Muscle layer of colon (tissue), 2 donors: ENCODE results near the gene TMC1.

ENCODE experiments used
- H3K27ac ChIP-seq: one replicate; pipeline ENCODE4 v1.7.0; 2013; ENCODE audit warnings: low read depth, mild to moderate bottlenecking, low read length, moderate library complexity
- H3K27me3 ChIP-seq, 2 donors: one replicate each; pipeline ENCODE4 v1.7.0; 2013; ENCODE audit warnings: low read length in 2 of 2, mild to moderate bottlenecking in 2 of 2; ENCODE audit not compliant: insufficient read depth in 2 of 2, control insufficient read depth in 1 of 2
- H3K36me3 ChIP-seq: one replicate; pipeline ENCODE4 v1.7.0; 2013; ENCODE audit warnings: mild to moderate bottlenecking, low read length; ENCODE audit not compliant: insufficient read depth
- H3K4me1 ChIP-seq: one replicate; pipeline ENCODE4 v1.7.0; 2013; ENCODE audit warnings: mild to moderate bottlenecking, low read length; ENCODE audit not compliant: insufficient read depth
- H3K4me3 ChIP-seq, 2 donors: one replicate each; pipeline ENCODE4 v1.7.0; 2013; ENCODE audit warnings: low read length in 2 of 2, low read depth in 1 of 2, mild to moderate bottlenecking in 1 of 2, moderate library complexity in 1 of 2
- H3K9ac ChIP-seq: one replicate; pipeline ENCODE4 v1.7.0; 2013; ENCODE audit warnings: low read length
- H3K9me3 ChIP-seq: one replicate; pipeline ENCODE4 v1.7.0; 2013; ENCODE audit warnings: mild to moderate bottlenecking, low read length
- donor health status: abdominal sarcoma.
- donor health status: Adenocarcinoma of cecum.

Gene TMC1

GRCh38 chr9:72749276-72749675 is 227.9 kb downstream of the TMC1 start:
- H3K36me3 ChIP-seq, result no peaks in the 10 kb centered on the region
- no peaks in the 10 kb centered on the region for H3K9me3 ChIP-seq
- no peaks in the 10 kb centered on the region for H3K27me3 ChIP-seq
- no peaks in the 10 kb centered on the region for H3K4me1 ChIP-seq
- H3K9ac ChIP-seq, result no peak overlapping the region
- no peak overlapping the region for H3K27ac ChIP-seq
- no peak overlapping the region for H3K4me3 ChIP-seq

GRCh38 chr9:72751541-72751940 is 230.1 kb downstream of the TMC1 start:
- Histone ChIP-seq H3K36me3 (no peaks in the 10 kb centered on the region), H3K27me3 (no peaks in the 10 kb centered on the region), H3K4me1 (no peaks in the 10 kb centered on the region), H3K27ac (no peak overlapping the region), H3K4me3 (no peak overlapping the region), H3K9me3 (no peaks in the 10 kb centered on the region), H3K9ac (no peak overlapping the region)

DNA sequence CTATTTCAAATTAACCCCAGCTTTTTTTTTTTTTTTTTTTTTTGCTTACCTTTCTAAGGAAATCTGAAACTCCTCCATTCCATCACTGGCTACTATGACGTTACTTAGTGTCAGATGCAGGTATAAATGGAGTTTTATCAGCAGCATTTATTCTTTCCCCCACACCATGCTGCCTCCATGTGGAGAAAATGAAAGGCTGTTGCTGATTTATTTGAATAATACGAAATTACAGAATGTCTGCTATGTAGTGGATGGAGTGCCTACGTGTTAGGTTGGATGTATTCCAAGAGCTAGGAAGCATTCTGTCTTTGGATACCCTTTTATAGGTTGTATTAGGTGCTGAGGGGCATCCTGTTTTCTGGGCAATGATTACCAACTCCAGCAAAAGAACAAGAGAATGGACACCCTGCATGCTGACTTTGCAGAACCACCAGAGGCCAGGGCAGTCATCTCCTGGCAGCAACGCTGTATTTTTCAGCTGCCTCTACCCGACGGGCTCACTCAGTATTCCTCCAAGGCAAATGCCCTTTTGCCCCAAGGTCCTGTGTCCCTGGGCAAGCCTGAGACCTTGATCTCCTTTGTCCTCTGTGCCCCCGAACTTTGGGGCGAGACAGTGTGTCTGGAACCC is 232.0 kb downstream of the TMC1 start:
- Histone ChIP-seq H3K27ac (no peak overlapping the region), H3K36me3 (no peaks in the 10 kb centered on the region), H3K9ac (no peak overlapping the region), H3K4me3 (no peak overlapping the region), H3K27me3 (no peaks in the 10 kb centered on the region), H3K4me1 (no peaks in the 10 kb centered on the region), H3K9me3 (no peaks in the 10 kb centered on the region)

DNA sequence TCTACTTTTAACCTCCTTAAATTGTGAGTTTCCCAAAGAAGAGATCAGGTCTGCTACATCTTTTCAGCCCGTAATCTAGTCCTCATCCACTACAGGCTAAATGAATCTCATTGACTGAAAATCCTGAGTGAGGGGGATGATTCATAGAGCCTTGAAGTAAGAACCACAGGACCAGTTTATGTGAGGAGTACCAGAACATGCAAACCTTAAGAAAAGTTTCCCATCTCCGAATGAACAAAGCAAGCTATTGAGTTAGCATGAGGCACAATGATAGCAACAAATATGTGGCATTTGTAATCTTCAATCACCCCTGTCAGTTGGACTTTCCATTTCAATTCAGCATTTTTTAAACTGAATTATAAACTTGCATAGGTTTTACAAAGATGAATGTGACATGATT is 234.4 kb downstream of the TMC1 start:
- H3K27ac ChIP-seq, result no peak overlapping the region
- H3K4me3 ChIP-seq, result no peak overlapping the region
- no peaks in the 10 kb centered on the region for H3K9me3 ChIP-seq
- no peak overlapping the region for H3K9ac ChIP-seq
- H3K4me1 ChIP-seq, result no peaks in the 10 kb centered on the region
- H3K36me3 ChIP-seq, result no peaks in the 10 kb centered on the region
- no peaks in the 10 kb centered on the region for H3K27me3 ChIP-seq

GRCh38 chr9:72758944-72759343 is 237.5 kb downstream of the TMC1 start:
- Histone ChIP-seq H3K36me3 (no peaks in the 10 kb centered on the region), H3K27me3 (no peaks in the 10 kb centered on the region), H3K9me3 (no peaks in the 10 kb centered on the region), H3K27ac (no peak overlapping the region), H3K4me1 (no peaks in the 10 kb centered on the region), H3K9ac (no peak overlapping the region), H3K4me3 (no peak overlapping the region)

DNA sequence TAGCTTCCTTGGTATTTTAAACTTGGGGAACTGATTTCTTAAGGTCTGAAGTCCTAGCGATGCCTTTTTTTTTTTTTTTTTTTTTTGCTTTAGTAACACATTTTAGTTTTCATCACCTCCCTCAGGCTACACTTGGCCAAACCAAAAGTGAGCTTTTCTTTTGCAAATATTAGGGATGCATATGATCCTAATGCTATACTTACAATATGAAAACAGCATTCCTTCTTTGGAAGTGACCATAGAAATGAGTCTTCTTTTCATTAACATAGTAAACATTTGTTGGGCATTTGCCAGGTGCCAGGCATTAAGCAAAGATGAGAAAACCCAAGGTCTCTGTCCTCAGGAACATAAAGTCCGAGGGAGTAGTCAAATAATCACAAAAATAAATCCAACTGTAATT is 241.6 kb downstream of the TMC1 start:
- Histone ChIP-seq H3K27ac (no peak overlapping the region), H3K36me3 (no peaks in the 10 kb centered on the region), H3K4me1 (no peaks in the 10 kb centered on the region), H3K27me3 (no peaks in the 10 kb centered on the region), H3K9ac (no peak overlapping the region), H3K9me3 (no peaks in the 10 kb centered on the region), H3K4me3 (no peak overlapping the region)

GRCh38 chr9:72769546-72769945 is 248.1 kb downstream of the TMC1 start:
- H3K27ac ChIP-seq, result no peak overlapping the region
- no peaks in the 10 kb centered on the region for H3K9me3 ChIP-seq
- no peaks in the 10 kb centered on the region for H3K36me3 ChIP-seq
- no peak overlapping the region for H3K4me3 ChIP-seq
- no peaks in the 10 kb centered on the region for H3K4me1 ChIP-seq
- H3K9ac ChIP-seq, result no peak overlapping the region
- no peaks in the 10 kb centered on the region for H3K27me3 ChIP-seq

- no peaks in the 10 kb centered on the region for H3K27me3 ChIP-seq
- no peaks in the 10 kb centered on the region for H3K9me3 ChIP-seq
- no peaks in the 10 kb centered on the region for H3K4me1 ChIP-seq
- no peak overlapping the region for H3K27ac ChIP-seq
- H3K9ac ChIP-seq, result no peak overlapping the region
- H3K36me3 ChIP-seq, result no peaks in the 10 kb centered on the region
- H3K4me3 ChIP-seq, result no peak overlapping the region
These were observed 251.3 kb downstream of the TMC1 start for GRCh38 chr9:72772661-72773060.

GRCh38 chr9:72773570-72773969 is 252.2 kb downstream of the TMC1 start:
- Histone ChIP-seq H3K9me3 (no peaks in the 10 kb centered on the region), H3K4me1 (no peaks in the 10 kb centered on the region), H3K27ac (no peak overlapping the region), H3K9ac (no peak overlapping the region), H3K36me3 (no peaks in the 10 kb centered on the region), H3K4me3 (no peak overlapping the region), H3K27me3 (no peaks in the 10 kb centered on the region)

- no peaks in the 10 kb centered on the region for H3K9me3 ChIP-seq
- no peaks in the 10 kb centered on the region for H3K36me3 ChIP-seq
- H3K9ac ChIP-seq, result no peak overlapping the region
- no peak overlapping the region for H3K4me3 ChIP-seq
- H3K27me3 ChIP-seq, result no peaks in the 10 kb centered on the region
- H3K27ac ChIP-seq, result no peak overlapping the region
- H3K4me1 ChIP-seq, result no peaks in the 10 kb centered on the region
These were observed 254.2 kb downstream of the TMC1 start for GRCh38 chr9:72775570-72775969.

- no peak overlapping the region for H3K9ac ChIP-seq
- no peak overlapping the region for H3K27ac ChIP-seq
- H3K27me3 ChIP-seq, result no peaks in the 10 kb centered on the region
- H3K4me1 ChIP-seq, result no peaks in the 10 kb centered on the region
- no peaks in the 10 kb centered on the region for H3K9me3 ChIP-seq
- no peak overlapping the region for H3K4me3 ChIP-seq
- H3K36me3 ChIP-seq, result no peaks in the 10 kb centered on the region
These were observed 258.2 kb downstream of the TMC1 start for GRCh38 chr9:72779614-72780013.

- Histone ChIP-seq H3K9me3 (no peaks in the 10 kb centered on the region), H3K27me3 (no peaks in the 10 kb centered on the region), H3K36me3 (no peaks in the 10 kb centered on the region), H3K9ac (no peak overlapping the region), H3K27ac (no peak overlapping the region), H3K4me1 (no peaks in the 10 kb centered on the region), H3K4me3 (no peak overlapping the region)
These were observed 265.5 kb downstream of the TMC1 start for GRCh38 chr9:72786948-72787347.
